ENCODE data around the gene CALM1.

Gene CALM1

GRCh38 chr14:90444077-90444696, 47.4 kb downstream of the CALM1 start:
- peak; percentile 75 for DNase-seq

DNA sequence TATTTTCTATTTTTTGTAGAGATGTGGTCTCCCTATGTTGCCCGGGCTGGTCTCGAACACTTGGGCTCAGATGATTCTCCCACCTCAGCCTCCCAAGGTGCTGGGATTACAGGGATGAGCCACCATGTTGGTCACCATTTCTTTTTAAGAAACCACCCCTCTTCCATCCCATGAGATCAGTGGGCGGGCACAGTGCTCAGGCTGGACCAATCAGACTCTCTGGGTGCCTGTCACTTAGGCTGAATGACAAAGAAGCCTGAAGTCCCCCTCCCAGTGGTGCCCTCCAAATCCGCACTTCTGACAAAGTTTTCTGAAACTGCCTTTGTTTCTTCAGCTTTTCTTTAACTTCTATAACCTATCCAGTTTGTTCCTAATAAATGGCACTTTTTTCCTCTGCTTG, 48.2 kb downstream of the CALM1 start:
- DNase-seq, result peak; percentile 9

DNA sequence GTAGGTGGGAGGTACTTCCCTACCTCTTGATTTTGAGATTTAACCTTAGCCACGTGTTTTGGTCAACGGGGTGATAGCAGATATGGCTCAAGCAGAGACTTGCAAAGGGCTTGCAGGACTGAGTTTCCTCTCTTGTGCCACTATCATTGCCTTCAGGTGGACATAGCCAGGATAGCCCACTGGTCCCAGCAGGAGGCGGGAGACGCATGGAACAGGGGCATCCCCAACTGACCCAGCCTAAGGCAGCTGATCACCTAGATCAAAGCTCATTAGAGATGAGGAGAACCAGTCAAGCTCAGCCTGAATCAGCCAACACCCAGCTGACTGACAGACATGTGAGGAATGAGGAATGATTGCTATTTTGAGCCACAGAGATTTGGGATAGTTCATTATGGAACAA, 49.6 kb downstream of the CALM1 start:
- DNase-seq, result no peak

DNA sequence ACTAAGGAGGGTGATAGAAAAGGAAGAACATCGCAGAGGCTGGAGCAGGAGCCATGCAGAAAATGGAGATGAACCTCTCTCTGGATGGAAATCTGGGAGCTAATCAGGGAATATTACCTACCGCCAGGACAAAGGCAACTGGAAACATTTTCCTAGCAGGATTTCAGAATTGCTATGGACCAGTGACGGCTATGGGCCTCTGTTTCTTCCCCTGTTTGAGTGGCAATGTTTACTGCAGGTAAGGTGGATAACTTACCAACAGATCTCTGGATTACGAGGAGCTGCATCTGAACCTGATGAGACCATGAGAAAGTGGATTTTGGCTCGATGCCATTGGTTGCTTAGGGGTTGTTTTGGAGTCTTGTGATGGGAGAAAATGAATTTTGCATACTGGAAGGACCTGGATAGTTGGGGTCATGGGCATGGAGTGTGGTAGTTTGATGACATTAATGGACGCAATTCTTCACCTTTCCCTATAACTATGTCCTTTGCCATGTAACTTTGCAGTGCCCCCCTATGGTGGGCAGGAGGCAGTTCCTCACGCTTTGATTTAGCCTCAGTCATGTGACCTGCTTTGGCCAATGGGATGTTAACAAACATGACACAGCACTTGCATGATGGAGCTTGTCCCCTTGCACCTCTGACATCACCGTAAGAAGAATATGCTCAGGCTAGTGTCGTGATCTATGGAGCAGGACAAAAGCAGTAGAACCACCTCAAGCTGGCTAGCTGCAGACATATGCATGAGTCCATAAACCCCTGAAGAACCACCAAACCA, 51.1 kb downstream of the CALM1 start:
- no peak for DNase-seq

DNA sequence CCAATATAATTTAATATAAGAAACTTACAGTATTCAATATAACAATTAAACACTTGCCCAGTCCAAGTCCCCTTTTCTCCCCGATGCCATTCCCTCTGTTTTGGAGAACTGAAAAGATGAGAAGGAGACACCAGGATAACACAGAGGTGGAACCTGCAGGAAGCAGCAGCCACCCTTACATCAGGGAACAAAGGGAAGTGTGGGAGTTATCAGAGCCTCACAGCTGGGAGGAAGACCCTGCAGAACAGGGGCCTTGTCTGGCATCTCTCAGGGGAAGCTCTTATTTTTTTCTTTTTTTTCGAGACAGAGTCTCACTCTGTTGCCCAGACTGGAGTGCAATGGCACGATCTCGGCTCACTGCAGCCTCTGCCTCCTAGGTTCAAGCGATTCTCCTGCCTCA, 52.6 kb downstream of the CALM1 start:
- DNase-seq, result no peak

- no peak for DNase-seq
Measured at GRCh38 chr14:90450151-90450550, 53.3 kb downstream of the CALM1 start.

DNA sequence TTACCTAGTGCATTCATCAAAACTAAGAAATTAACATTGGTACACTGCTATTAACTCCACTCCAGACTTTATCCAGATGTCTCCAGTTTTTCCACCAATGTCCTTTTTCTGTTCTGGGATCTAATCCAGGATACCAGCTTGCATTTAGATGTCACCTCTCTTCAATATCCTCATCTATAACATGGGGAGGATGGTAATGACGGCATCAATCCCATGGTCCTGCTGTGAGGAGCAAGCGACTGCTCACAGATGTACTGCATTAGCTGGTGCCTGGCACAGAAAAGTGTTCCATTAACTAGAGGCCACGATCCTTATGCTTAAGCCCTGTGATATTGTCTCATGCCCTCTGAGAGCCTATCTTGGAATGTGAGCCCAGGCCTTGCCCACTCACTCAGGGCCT, 53.8 kb downstream of the CALM1 start:
- DNase-seq, result no peak

DNA sequence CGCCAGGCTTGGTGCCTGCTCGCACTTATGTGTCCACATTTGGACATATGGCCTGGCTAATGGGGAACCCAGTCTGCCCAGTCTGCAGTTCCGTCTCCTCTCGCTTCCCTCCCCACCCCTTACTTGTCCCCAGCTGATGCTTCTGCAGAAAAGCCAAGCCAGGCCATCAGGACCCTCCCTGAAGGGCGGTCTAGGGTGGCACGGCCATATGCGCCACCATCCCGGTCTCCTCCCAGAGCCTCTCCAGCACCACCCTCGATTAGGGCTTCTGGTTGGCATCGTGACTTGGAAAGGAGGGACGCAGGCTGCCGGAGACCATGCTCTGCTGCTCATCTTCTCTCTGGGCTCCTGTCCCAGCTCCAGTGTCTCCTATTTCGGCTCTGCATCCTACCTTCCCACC, 54.6 kb downstream of the CALM1 start:
- no peak for DNase-seq

- no peak for DNase-seq
Measured at GRCh38 chr14:90451961-90452360, 55.1 kb downstream of the CALM1 start.

- no peak for DNase-seq
Measured at GRCh38 chr14:90452366-90452765, 55.5 kb downstream of the CALM1 start.

GRCh38 chr14:90453401-90453951, 56.6 kb downstream of the CALM1 start:
- peak; percentile 5 for DNase-seq

DNA sequence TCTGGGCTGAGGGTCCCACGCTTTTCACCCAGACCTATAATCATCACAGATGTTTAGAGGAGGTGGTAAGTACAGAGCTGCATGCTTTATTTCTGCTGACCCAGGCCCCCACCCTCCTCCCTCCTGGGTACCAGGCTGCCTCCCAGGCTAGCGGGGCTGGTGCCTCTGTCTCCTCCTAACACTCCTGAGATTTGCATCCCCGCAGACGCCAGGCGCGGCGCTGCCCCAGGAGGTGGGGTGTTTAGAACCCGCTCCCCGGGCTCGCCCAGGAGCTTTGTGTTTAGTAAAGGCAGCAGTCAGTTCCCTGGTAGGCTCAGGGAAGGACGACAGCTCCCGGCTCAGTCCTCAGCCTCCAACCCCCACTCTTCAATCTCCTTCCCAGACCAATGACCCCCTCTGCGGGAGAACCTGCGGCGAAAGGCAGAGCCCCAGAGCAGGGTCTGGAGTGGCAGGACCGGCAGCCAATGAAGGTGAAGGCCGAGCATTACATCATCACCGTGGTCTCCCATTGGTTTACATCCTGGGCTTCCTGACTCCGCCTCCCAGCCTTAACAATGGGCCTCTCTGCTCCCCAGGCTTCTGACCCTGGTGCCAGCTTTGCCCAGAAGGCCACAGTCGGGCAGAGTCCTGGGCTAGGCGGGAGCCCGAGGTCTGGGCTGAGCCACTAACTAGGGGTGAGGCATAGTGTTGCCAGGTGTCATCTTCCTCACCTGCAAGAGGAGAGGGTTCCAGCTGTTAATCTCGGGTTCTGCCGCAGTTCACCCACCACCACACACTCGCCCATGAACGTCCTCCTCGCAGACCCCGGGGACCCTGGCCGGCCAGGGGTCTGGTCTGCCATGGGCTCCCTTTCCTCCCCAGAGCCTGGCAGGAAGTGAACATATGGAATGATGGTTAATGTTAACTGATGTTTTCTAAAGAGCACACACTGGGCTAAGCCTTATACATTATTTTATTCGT, 57.5 kb downstream of the CALM1 start:
- DNase-seq, result peak; percentile 84

GRCh38 chr14:90455100-90455571, 58.3 kb downstream of the CALM1 start:
- no peak for DNase-seq

DNA sequence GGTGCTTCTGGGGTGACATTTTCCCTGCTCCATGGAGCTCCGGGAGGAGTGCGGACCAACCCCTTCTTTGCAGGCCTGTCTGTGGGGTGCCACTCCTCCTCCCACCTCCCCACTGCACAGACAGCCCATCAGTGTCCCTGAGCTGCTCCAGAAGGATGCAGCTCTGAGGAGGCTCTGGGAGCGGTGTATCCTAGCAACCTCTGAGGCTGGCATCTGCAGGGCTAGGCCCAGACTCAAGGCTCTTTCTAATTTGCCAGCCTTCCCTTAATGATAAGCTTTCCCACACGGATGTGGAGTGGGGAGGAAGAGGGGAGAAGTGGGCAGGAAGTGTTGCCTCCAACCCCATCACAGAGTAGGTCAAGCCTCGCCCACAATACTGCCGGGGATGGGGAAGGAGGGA, 59.7 kb downstream of the CALM1 start:
- DNase-seq, result no peak

DNA sequence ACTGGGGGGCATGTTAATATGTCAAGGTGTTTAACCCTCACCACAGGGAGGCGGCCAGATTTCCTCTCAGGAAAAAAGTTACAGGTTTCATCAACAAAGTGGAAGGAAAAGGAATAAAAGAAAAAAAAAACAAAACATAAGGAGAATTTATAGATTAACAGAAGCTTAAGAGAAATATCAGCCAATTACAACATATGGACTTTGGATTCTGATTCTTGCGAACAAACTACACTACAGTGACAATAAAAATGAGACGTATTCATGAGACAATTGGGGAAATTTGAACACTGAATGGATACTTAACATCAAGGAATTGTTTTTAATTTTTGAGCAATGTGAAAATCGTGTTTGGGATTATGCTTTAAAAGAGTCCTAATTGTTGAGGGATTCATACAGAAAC, 60.4 kb downstream of the CALM1 start:
- no peak for DNase-seq

Measured in NCI-H510A (cell line).